Measurements from ENCODE around the gene THSD7A.

Gene THSD7A

DNA sequence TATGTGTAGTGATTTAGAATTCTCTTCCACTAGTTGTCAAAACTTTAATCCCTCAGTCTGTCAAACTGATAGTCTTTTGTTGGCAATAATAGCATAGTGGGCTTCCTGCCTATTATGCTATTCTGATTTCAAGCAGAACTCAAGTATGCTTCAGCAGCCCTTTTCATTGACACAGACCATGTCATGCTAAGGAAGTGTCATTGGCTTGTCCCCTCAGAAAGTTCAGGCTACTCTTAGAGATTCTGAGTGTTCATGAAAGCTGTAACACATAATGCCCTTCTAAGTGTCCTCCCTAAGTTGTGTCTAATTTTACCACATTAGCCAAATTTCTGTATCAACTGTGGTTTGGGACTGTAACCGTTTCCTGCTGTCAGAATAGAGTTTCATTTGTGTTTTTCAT lies 198.7 kb downstream of the THSD7A start:
- DNase-seq (ENCODE audit: low read depth in 3 of 3): no peak

DNA sequence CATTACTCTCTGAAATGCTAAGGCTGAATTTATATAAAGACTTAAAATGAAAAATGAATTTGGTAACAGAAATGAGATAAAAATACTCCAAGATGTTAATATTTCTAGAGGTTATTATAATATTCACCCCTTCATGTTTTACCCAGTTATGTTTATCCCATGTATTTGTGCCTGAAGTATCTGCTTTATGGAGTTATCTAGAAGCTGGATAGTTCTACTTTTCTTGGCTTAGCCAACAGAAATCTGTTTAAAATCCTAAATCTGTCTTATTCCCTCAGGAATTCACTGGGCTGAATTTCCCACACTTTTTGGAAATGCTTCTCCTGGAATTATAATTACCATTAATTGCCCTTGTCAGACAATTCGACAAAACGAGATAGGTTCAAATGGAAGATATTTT lies 201.6 kb downstream of the THSD7A start:
- DNase-seq (ENCODE audit: low read depth in 3 of 3): no peak

DNA sequence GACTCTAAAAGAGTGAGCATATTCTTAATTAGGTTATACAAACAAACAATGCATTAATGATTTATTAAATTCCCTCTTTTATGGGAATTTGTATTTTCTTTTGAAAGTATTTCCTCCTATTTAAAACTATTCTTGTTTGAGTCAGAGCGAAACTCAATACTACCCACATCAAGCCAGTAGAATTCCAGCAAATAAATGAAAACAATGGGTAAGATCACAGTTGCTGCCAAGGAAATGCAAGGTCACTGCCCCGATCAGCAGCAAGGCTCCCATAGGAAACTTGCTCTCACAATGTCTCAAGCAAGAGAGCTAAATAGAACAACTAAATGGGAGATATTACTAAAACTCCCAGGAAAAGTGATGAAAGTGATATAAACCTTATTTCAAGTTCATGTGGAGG lies 206.3 kb downstream of the THSD7A start:
- DNase-seq (ENCODE audit: low read depth in 3 of 3): no peak

- DNase-seq (ENCODE audit: low read depth in 3 of 3): no peak
These were observed 208.8 kb downstream of the THSD7A start for GRCh38 chr7:11623093-11623678.

DNA sequence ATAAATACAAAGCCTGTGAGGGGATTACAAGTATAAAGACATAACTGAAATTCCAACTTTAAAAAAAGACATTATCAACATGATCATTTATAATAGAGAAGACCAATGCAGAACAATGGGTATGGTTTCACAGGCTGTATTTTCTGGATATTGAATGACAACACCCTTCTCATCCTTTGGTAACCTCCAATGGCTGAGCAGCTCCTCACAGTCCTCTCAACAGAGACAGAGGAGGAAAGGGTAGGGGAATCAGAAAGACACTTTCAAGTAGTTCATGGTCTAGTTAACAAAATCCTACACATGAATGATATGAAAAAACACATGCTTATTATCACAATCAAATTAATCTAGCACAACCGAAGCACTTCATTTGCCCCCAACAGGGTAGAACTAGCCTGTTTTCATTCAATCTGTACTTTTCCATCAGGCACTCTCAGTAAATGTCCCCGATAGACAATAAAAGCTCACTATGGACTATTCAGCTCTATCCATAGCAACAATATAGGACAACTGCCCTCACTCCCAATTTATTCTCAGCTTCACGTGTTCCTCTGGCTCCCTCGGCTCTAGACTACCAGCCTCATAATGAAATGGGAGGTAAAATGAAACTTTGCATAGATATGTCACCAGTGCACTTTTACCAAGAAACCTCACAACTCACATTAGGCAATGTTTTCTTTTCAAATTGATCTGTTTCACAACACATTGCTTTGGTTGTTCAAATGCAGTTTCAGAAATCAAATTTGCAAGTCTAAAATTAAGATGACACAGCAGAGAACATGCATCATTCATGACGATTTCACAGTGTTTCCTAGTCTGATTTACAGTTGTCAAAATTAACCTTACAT lies 211.4 kb downstream of the THSD7A start:
- DNase-seq (ENCODE audit: low read depth in 3 of 3): no peak

DNA sequence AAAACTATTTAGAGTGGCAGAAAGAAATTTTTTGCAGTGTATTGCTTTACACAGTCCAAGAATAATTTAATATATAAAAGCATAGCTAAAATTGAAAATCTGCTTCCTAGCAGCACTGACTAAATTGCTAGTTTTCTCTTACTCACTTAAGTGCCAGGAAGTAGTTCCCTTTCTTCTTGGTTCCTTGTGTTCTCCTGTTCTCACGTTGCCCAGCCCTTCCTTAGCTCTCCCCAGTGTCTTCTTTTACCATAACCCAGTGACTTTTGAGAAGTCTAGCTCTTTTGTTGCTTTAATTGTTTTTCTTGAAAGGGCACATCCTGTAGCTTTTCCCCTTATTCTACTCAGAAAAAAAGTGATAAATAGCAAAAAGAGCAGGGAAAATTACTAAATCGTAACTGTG lies 215.5 kb downstream of the THSD7A start:
- DNase-seq (ENCODE audit: low read depth in 3 of 3): no peak

GRCh38 chr7:11615174-11615573 lies 216.8 kb downstream of the THSD7A start:
- DNase-seq (ENCODE audit: low read depth in 3 of 3): no peak

- DNase-seq (ENCODE audit: low read depth in 3 of 3): no peak
These were observed 218.6 kb downstream of the THSD7A start for GRCh38 chr7:11613292-11613930.

DNA sequence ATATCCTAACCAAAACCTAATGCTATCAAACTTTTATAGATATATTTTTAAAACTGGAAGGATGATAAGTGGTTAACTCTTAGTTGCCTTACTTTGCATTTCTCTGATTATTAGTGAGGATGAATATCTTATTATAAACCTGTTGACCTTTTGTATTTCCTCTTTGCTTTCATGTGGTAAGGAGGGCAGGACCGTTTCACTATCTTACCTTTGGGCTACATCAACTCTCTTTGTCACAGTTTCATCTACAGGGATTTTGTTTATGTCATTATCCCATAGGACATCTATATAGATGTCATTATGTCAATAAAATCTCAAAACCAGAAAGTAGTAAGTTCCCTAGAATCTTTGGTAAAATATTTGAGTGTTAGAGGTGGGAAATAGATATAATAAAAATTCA lies 219.3 kb downstream of the THSD7A start:
- DNase-seq (ENCODE audit: low read depth in 3 of 3): no peak

GRCh38 chr7:11609096-11609670 lies 222.8 kb downstream of the THSD7A start:
- no peak for DNase-seq (ENCODE audit: low read depth in 3 of 3)

DNA sequence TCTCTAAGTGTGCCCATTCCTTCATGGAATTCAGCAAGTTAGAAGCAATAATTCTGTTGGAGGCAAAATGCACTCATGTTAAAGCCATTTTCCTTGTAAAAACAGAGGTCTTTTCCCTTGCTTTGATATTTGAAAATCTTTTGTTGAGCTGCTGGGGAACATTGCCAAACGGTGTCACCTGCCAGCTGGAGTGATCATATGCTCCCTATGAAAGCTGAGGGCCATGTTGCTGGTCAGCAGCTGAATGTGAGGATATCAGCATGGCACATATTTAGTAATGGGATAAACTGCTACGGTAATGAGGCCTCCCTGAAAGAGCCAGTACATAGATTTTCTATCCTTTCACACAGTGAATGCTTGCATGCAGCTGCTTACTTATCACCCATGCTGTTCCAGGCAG lies 224.3 kb downstream of the THSD7A start:
- no peak for DNase-seq (ENCODE audit: low read depth in 3 of 3)

DNA sequence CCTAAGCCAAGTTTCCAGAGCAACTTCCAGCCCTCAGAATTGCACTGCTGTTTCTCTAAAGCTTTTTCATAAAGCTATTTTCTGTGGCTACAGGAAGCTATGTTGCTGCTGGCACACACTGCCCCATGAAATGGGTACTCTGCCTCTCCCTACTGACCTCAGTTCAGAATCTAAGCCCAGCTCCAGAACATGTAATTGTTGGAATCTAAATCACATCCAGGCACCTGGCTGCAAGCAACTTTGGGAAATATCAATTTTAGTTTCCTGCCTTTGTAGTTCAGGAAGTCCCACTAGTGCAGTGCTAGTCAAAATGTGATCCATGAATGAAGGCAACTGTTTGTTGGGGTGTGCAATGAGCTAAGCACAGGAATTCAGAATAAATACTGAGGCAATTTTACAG lies 226.2 kb downstream of the THSD7A start:
- no peak for DNase-seq (ENCODE audit: low read depth in 3 of 3)

DNA sequence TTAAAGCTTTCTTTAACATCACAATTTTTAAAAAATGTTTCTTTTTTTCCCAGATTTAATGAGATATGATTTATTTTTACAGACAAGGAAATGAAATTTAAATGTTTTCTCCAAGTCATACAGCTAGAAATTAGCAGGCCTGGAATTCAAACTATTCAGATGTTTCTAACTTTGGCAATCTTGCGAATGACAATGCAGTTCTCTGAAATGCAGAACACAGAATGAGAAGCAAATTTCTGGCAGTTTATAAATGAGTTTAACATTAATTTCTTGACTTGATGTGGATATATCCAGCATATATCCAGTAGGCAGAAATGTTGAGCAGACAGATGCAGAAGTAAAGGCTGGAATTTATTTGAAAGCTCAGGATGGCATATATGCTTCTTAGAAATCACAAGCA lies 227.5 kb downstream of the THSD7A start:
- no peak for DNase-seq (ENCODE audit: low read depth in 3 of 3)

DNA sequence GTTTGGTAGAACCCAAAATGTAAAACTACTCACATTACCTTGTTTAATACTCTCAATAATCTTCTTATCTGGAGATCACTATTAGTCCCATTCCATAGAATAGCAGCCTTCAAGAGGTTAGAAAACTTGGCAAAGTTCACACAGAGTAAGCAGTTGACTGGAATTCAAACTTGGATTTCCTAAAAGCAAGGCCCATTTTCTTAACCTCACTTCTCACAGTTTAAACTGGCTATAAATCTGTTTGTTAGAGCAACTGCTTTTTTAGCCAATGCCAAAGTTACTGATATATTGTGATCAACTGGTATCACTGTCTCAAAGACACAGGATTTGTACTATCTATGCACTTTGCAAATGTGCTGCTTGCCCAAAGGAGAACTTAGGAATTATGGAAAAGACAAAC lies 230.2 kb downstream of the THSD7A start:
- DNase-seq (ENCODE audit: low read depth in 3 of 3): no peak

GRCh38 chr7:11593322-11593721 lies 238.7 kb downstream of the THSD7A start:
- no peak for DNase-seq (ENCODE audit: low read depth in 3 of 3)

DNA sequence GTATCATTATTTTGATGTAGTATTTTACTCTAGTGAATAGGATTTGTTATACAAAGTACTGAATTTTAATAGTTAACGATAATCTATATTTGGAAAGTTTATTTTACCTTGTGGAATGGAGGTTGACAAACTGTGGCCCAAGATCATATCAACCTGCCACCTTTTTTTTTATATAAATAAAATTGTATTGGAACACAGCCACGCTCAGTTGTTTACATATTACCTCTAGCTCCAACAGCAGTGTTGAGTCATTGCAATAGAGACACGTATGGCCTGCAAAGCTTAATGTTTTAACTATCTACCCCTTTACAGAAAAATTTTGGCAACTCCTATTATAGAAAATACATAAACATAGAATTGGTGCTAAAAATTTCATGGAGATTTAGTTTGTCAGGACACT lies 239.3 kb downstream of the THSD7A start:
- no peak for DNase-seq (ENCODE audit: low read depth in 3 of 3)

DNA sequence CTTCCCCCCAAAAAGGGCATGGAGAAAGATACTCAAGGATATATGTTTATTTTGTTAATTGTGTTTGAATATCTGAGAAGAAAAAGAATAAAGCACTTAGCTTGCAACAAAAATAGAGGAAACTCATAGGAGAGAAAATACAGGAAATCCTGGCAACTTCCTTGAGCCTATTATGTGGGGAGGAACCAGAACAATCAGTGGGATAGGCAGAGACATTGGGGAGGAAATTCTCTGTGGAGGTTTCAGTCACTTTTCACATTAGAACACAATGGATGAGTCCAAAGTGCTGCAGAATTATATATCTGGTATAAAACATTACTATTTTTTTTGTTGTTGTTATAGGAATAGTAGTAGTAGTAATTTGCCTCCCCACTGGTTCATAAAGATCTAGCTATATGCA lies 240.1 kb downstream of the THSD7A start:
- DNase-seq (ENCODE audit: low read depth in 3 of 3): no peak

DNA sequence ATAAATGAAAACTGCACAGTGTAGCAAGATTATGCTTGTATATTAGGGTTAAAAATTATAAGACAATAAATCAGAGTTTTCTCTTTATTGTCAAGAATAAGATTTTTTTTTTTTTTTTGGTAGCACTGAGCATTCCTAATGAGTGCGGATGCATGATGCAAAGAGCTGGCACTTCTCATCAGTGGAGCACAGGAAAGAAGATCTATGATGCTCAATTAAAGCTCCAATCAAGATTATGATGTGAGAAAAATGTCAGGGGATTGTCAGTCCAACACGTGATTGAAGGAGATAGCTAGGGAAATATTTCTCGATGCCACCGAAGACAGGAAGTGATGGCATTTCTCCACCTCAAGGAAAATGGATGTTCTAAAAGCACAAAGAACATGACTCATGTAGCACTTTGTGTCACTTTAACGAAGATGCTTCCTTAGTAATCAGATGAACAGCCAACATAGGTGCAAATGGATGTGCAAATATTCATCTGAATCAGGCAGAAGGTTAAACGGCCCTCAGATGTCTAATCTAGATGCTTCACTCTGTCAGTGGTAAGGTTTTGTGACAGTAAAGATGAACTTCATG lies 240.9 kb downstream of the THSD7A start:
- DNase-seq (ENCODE audit: low read depth in 3 of 3): no peak

- DNase-seq (ENCODE audit: low read depth in 3 of 3): no peak
These were observed 242.7 kb downstream of the THSD7A start for GRCh38 chr7:11589251-11589650.

DNA sequence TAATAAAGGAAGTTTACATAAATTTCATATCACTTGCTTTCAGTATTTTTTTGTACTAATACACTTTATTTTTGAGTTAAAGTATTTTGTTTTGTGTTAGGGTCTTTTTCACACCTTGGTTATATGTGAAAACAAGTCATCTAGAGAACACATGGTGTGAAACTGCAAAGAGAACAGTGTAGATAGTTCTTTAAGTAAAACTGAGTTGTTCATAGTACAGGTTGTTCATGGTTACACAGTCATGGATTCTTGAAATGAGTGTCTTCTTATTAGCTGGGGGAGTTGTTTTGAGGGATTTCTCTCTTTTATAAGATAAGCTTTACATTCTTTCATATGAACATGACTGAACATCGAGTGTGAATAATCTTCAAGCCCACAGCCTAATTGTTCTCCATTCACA lies 244.2 kb downstream of the THSD7A start:
- DNase-seq (ENCODE audit: low read depth in 3 of 3): no peak

- DNase-seq (ENCODE audit: low read depth in 3 of 3): no peak
These were observed 244.9 kb downstream of the THSD7A start for GRCh38 chr7:11587048-11587447.

DNA sequence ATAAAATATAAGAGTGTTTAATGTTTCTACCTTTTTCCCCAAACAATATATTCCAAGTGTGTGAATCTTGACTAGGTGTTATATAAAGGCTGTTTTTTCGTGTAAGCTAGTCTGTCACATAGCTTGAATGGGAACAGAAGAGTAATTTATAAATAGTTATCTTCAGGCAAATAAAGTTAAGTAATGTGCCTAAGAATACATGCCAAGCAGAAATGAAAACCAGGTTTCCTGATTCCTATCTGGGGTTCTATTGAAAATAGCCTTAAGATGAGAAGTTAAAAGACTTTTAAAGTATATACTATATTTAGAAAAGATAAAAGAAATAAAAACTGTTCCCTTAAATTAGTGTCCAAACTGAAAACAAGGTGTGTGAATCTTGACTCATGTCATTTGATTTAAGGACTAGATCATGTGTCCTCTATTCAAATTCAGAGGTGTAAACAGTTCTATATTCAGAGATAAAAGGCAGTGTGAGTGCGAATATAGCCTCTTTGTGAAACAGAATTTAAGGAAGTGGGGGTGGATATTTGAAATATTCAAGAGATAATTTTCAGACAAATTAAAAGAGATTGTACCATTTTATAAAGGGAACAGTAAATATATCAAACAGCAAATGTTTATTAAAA lies 247.5 kb downstream of the THSD7A start:
- no peak for DNase-seq (ENCODE audit: low read depth in 3 of 3)

Measured in stimulated activated CD4-positive, alpha-beta T cell treated with anti-CD3 and anti-CD28 coated beads, TNF-alpha, amount 100 ng/mL, for 24 hours (primary cell).